GF-D8 (cell line): ENCODE data around the gene ADAMTS17.
A peak's percentile ranks its signal among the peaks of the same experiment; 100 is the strongest.
"Not testable (repeated sequence)": the region's sequence is repeated elsewhere in the genome, so short reads cannot be mapped to it uniquely, and the experiment has no call there.

Experiments
- DNase-seq: peaks from one replicate; lab custom pipeline; 2025; lab: John Stamatoyannopoulos, UW

The ADAMTS17 gene

GRCh38 chr15:100083572-100083971 lies 258.2 kb downstream of the ADAMTS17 start:
- no peak for DNase-seq

- no peak for DNase-seq
Measured at GRCh38 chr15:100082761-100083402, 258.9 kb downstream of the ADAMTS17 start.

GRCh38 chr15:100081454-100081853 lies 260.3 kb downstream of the ADAMTS17 start:
- DNase-seq: no peak

DNA sequence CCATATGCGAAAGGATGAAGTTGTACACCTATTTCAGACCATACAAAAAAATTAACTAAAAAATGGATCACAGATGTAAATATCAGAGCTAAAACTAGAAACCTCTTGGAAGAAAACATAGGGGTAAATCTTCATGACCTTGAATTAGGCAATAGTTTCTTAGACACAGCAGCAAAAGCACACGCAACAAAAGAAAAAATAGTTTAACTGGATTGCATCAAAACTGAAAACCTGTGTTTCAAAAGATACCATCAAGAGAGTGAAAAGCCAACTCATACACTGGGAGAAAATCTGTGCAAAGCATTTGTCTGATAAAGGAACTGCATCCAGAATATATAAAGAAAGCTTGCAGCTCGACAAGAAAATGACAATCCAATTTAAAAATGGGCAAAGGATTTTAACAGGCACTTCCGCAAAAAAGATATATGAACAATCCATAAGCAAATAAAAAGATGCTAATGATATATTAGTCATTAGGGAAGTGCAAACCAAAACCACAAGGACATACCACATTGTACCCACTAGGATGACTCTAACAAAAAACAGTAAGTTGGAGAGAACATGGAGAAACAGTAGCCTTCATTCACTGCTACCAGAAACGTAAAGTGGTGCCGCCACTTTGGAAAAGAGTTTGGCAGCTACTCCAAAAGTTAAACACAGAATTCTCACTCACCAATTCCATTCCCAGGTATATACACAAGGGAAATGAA lies 263.1 kb downstream of the ADAMTS17 start:
- no peak for DNase-seq

- no peak for DNase-seq
Measured at GRCh38 chr15:100075229-100075628, 266.5 kb downstream of the ADAMTS17 start.

DNA sequence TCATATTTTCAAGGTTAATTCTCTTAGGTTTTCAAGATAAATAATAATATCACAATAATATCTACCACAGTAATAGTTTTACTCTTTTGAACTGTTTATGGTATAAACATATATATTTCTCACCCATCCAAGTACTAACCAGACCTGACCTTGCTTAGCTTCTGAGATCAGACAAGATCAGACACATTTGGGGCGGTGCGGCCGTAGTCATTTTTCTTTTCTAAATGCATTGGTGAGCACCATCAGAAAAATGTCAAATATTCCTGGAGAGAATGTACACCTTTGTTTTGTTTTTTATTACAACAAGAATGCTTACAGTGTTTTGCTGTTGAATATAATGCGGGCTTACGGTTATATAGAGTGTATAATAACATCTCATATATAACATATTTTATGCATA lies 267.8 kb downstream of the ADAMTS17 start:
- DNase-seq: no peak

GRCh38 chr15:100066521-100067280 lies 275.1 kb downstream of the ADAMTS17 start:
- not testable (repeated sequence) for DNase-seq

DNA sequence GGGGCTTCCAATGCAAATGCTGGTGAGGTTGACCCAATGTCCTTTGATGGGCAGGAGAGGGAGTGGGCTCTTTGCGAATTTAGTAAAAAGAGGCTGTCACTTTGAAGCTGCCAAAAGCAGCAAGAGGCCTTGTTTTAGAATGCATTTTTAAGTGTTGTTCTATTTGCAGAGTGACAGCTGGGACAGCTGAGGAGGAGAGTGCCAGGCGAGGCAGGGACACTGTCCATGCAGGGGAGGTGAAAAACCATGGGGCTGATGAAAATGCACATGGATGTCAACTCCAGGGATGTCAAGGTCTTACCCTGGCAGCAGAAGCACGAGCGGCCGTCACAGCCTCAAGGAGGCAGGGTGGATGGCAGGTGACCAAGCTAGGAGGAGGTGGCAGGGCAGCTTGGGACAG lies 279.8 kb downstream of the ADAMTS17 start:
- DNase-seq: no peak

DNA sequence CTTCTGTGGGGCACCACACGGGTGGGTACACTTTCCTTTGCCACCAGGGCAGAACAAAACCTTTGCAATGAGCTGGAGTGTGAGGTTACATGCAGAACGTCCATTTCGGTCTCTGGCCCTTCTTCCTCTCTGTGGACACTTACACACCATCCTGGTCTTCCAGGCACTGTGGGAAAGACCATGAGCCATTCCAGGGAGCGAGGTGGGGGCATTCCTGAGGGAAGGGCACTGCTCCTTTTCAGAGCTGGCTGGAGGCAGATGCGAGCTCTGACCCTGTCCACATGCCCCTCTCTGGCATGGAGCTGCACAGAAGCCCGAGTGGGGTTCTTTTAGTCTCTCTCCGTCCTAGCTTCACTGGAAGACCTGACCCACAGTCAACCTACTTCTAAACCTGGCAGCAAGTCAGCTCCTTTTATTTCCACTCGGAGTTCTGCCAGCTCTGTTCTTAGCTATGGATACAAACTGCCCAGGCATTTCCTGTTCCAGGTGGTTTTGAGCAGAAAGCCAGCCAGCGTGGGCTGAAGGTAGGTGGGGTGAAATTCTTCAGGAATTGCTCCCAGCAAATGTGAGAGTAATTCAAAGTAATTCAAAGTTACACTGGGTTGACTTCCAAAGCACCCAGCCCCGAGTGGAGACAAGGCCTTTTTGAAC lies 281.4 kb downstream of the ADAMTS17 start:
- DNase-seq: no peak

DNA sequence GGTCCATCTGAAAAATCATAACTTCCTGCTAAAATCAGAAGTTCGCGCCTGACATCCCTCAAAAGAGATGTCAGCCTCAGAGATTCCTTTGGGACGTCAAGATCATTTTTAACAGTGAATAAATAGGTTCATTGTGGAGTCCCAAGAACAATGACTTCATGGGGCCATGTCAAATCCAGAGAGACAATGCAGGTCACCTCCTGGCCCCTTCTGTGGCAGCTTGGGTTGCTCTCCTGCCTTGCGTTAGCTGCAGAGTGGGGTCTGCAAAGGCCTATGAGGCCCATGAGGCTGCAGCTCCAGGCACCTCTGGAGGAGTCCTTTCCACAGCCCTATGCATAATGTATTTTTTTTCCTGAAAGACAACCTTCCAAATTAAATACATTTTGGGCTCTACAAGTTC lies 282.3 kb downstream of the ADAMTS17 start:
- no peak for DNase-seq

DNA sequence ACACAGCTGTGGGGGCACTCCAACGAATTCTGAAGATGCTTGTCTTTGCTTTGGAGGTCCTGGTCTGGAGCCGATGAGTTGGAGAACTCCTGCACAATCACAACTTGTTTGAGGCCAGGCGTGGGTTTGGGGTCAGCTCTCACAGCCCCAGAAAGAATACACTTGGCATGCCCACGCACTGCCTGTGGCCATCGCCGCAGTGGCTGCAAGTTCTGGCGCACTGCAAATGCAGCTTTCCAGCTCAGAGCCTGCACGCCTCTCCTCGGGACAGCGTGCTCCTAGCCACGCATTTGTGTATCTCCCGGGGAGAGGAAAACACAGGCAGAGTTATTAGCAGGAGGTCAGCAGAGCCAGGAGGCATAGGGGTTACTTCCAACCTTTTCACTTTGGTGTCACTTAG lies 282.7 kb downstream of the ADAMTS17 start:
- DNase-seq: no peak

DNA sequence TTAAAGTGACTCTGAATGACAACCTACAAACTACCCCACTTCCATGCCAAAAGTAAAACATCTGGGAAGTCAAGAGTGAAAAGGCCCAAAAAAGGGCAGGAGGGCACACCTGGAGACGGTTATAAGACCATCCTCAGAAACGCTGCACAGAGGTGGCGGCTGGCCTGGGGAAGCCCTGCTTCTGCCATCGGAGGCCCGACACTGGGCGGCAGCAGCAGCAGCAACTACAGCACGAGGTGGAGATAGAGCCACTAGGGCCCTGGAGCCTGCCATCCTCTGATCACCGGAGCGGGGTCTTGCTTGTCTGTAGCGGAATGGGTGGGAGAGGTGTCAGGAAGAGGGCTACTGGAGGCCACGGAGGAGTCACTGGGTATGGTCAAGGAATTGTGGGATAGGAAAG lies 283.3 kb downstream of the ADAMTS17 start:
- DNase-seq: no peak

DNA sequence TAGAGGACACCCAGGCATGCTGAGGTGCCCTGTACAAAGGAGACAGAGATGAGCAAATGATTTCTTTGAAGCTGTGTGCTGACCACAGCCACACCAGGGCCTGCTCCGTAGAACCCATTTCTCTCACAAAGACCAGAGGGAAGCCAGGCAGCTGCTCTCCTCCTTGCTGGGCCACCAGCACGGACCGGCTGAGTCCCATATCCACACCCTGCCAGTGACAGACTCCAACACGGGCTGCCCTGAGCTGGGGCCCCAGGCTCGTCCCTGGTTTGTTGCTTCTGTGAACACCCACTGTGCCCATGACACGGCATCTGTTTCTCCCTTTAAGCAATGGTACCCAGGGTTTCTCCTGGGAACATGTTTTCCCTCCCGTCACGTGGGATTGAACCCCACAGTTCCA lies 284.5 kb downstream of the ADAMTS17 start:
- DNase-seq: no peak

DNA sequence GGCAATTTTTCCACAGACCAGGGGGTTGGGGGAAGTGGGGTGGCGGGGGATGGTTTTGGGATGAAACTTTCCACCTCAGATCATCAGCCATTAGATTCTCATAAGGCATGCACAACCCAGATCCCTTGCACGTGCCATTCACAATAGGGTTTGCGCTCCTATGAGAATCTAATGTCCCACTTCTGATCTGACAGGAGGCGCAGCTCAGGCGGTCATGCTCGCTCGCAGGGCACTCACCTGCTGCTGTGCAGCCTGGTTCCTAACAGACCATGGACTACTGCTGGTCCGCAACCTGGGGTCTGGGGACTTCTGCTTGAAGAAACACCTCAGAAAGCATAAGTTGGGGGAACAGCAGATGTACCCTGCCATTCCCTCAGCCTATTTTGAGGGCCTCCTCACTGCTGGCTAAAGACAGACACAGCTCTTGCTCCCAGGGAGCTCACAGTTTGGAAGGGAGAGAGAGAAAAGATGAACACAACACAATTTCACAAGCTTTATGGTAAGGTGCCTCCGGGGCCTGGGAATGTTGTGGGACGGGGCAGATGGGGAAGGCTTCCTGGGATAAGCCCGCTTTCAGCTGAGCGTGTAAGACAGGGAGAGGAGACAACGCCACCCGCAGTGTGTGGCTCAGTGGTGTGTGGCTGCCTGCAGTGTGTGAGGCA lies 285.2 kb downstream of the ADAMTS17 start:
- DNase-seq: no peak

DNA sequence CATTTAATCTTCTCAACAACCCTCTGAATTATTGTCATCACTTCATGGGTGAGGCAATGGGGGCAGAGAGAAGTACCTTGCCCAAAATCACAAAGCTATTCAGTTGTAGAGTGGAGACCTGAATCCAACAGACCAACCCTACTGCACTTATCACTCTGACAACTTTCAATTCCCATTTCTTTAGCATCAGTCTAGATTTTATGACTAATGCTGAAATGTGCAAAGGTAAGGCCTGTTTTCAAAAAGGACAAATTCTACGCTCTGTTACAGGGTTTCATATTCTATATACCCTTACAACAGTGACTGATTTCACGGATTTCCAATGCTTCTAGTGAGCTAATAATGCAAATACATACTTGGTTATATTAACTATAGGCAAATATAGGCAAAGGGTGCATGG lies 286.0 kb downstream of the ADAMTS17 start:
- DNase-seq: no peak

GRCh38 chr15:100054539-100054938 lies 287.2 kb downstream of the ADAMTS17 start:
- no peak for DNase-seq

DNA sequence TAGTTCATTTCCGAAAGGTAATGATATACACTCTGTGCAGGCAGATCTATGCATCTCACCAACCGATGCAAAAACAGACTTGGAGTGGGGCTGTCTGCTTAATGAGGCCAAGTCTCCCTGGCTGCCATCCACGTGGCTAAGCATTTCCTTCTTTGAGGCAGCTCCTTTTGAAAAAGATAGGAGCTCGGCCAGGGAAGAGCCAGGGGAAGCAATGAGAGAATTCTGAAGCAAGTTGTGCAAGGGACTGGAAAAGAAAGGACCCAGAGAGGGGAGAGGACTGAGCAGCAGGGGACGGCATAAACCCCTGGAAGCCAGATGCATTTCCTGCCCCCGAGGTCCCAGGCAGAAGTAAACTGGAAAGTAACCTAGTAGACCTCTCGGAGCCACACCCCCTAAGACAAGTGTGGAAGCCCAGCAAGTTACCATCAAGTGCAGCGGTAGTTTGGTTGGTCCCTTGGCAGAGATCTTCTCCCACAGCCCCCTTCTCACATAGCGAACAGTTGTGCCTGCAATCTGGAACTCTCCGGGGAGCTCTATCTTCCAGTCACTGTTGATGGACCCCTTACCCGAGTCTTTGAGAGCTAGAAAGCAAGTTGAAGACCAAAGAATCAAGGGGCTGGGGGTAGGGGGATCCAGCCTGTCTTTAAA lies 288.2 kb downstream of the ADAMTS17 start:
- DNase-seq: no peak

DNA sequence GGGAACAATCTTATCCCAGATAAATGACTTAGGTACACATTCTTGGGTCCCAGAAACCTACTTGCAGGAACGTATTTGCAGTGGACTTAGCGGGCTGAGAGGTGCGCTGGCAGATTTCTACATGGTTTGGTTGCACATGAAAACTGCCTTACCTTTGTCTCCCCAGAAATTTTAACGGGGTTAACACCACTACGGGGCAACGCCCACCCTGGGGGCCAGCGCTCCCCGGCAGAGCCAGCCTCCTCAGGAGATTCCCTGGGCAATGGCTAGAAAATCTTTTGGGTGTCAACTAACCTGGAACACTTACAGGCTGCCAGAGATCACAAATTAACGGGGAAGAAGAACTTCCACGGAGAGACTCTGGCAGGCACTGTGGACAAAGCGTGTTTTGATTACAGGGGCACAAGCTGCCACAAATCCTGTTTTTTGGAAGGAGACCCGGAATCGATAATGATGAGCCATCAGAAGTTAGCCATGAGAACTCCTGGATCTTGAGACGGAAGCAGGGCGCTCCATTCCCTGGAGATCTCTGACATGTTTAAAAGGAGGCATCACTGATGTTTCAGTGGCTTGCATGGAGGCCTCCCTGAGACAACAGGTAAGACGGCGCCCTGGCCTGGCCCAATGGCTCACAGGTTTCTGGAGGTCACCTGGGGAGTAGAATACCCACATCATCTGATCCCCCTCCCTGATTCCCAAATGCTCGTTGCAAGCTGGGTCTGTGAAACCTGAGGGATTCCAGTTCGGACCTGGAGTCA lies 288.9 kb downstream of the ADAMTS17 start:
- DNase-seq: no peak

DNA sequence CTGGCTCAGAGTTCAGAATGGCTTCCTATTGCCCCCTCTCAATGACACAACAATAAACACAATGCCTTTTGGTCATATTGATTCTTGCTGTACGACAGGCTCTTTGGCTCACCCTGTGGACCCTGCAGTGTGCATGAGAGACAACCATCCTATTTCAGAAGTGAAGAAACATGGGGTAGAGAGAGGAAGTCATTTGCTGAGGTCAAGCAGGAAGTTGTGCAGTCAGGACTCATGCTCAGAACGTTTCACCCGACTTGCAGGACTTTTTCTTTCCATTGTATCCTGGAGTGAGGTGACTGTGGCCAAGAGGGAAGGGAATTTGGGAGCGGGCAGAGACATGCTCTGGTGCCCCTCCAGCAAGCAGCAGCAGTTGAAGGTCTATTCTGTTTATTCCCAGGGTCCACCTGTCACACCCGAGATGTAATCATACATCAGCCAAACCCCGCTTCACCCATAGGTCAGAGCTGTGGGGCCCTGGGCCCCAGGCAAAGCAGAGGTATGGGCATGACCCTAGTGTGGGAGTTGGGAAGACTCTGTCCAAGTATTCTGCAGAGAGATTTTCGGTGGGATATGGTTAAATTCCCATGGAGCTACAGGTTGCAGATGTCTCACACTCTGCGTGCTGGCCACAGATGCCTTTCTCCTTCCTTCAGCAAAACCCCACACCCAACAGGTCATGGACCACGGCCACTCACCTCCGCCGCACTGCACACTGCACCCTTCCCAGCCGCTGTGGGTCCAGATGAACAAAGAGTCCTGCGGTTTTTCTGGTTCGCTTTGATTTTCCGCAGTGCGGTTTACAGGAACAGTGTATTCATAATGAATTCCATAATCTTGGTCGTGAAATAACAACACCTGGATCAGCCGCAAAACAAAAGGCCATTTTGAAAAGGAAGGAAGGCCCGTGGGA lies 290.6 kb downstream of the ADAMTS17 start:
- DNase-seq: peak; percentile 4
